ENCODE measurements around the gene HSPH1. TPM values are rescaled to one million over a fixed set of nuclear protein-coding genes. Genes with fewer than 3 reads are reported as not detected.

The HSPH1 gene
- total and polyA plus RNA-seq, 7 donors = 32.6 to 106 (median 72.6) TPM

DNA sequence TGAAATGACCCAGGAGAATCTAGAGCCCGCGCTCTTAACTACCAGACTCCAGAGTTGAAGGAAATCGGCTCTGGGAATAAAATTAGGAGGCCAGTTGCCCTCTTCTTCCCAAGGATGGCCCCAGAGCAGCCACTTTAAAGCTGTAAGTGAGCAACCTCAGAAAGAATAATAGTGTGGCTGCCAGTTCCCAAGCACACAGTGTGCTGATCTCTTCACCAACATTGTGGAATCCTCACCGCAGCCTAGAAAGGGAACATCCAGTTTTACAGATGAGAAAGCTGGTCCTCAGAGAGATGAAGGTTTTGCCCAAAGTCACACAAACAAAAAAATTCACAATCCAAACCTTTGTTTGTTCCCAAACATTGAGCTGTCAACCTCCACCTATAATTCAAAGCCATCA lies 39.6 kb downstream of the HSPH1 start:
- 80 to 93% (median 92%) methylated on average over 4 of the region's 4 CpGs for WGBS, 3 donors
- intact Hi-C loops (cut with DNase I) = no loop called here
- no peaks in the 10 kb centered on the region for H3K9me3 ChIP-seq
- H3K4me1 ChIP-seq = no peaks in the 10 kb centered on the region
- ATAC-seq (no peak), DNase-seq (no peak)
- H3K36me3 ChIP-seq (ENCODE audit: insufficient read depth in 1 of 2, low read depth in 1 of 2) = no peaks in the 10 kb centered on the region
- H3K27me3 ChIP-seq (ENCODE audit: insufficient read depth in 3 of 3, low read length in 2 of 3) = peaks cover 0 to 9% (median 4%) of the 10 kb centered on the region in 3 donors
- H3K27ac ChIP-seq = no peak overlapping the region
- TF ChIP-seq CTCF (IDR thresholded peaks at IDR 0.05) = no peak
- no peak overlapping the region for H3K4me3 ChIP-seq

- Histone ChIP-seq H3K4me3 (no peak overlapping the region), H3K36me3 (ENCODE audit: insufficient read depth in 1 of 2, low read depth in 1 of 2) (no peaks in the 10 kb centered on the region), H3K9me3 (no peaks in the 10 kb centered on the region), H3K27me3 (ENCODE audit: insufficient read depth in 3 of 3, low read length in 2 of 3) (peaks cover 0 to 9% (median 3%) of the 10 kb centered on the region in 3 donors), H3K27ac (no peak overlapping the region), H3K4me1 (no peaks in the 10 kb centered on the region)
- ATAC-seq (no peak), DNase-seq (no peak)
- no peak for TF ChIP-seq CTCF (IDR thresholded peaks at IDR 0.05)
- WGBS, 3 donors = 64 to 77% (median 70%) methylated on average over 7 of the region's 7 CpGs
- intact Hi-C loops (cut with DNase I) = no loop called here
These were observed 40.1 kb downstream of the HSPH1 start for GRCh38 chr13:31121379-31122140.

DNA sequence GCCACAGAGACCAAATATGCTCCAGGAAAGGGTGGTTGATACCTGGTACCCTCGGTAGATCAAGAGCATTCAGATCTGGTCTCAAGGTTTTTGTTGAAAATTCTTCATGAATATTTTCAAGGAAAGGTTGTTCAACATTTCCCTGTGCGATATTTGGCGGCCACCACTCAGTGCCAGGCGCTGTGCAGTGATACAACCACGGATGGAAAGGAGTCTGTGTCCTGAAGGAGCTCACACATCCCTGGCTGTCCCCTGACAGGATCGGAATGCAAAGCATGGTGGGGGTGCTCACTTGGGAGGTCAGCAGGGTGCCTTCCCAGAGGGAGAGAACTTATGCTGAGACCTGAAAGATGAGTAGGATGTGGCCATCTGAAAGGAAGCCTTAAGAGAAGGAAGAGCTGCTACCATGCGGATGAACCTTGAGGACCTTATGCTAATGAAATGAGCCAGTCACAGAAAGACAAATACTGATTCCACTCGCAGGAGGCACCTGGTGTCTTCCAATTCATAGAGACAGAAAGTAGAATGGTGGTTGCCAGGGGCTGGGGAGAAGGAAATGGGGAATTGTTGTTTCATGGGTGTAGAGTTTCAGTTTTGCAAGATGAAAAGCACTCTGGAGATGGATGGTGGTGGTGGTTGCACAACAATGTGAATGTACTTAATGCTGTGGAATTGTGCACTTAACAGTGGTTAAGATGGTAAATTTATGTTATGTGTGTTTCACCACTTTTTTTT lies 41.6 kb downstream of the HSPH1 start:
- DNase-seq (no peak), ATAC-seq (no peak)
- no peaks in the 10 kb centered on the region for H3K36me3 ChIP-seq (ENCODE audit: insufficient read depth in 1 of 2, low read depth in 1 of 2)
- intact Hi-C loops (cut with DNase I) = no loop called here
- H3K4me3 ChIP-seq = no peak overlapping the region
- 73 to 80% (median 78%) methylated on average over 8 of the region's 8 CpGs for WGBS, 3 donors
- no peak for TF ChIP-seq CTCF (IDR thresholded peaks at IDR 0.05)
- no peaks in the 10 kb centered on the region for H3K9me3 ChIP-seq
- no peaks in the 10 kb centered on the region for H3K4me1 ChIP-seq
- peaks cover 0 to 5% (median 0%) of the 10 kb centered on the region in 3 donors for H3K27me3 ChIP-seq (ENCODE audit: insufficient read depth in 3 of 3, low read length in 2 of 3)
- H3K27ac ChIP-seq = no peak overlapping the region

DNA sequence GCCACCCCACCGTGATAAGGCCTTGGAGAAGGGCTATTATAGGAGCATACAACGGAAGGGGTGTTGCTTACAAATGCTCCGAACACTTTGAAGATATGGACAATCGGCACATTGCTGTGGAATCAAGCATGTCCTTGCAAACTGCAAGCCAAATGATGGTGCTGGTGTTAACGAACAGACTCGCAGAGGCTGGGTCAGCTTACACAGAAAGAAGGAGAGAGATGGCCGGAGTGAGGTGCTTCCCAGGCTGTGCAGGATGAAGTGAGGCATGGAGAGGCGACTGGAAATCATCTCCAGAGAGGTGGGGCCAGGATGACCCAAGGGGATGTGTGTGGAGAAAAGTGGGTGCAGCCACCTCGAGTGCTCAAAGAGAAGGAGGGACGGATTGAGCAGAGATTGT lies 42.2 kb downstream of the HSPH1 start:
- H3K4me1 ChIP-seq = no peaks in the 10 kb centered on the region
- intact Hi-C loops (cut with DNase I) = no loop called here
- ATAC-seq = no peak
- TF ChIP-seq CTCF (IDR thresholded peaks at IDR 0.05) = no peak
- no peaks in the 10 kb centered on the region for H3K9me3 ChIP-seq
- 56 to 60% (median 57%) methylated on average over 10 of the region's 10 CpGs for WGBS, 3 donors
- no peak overlapping the region for H3K4me3 ChIP-seq
- no peak for DNase-seq
- H3K27me3 ChIP-seq (ENCODE audit: insufficient read depth in 3 of 3, low read length in 2 of 3) = peaks cover 0 to 5% (median 0%) of the 10 kb centered on the region in 3 donors
- H3K27ac ChIP-seq = no peak overlapping the region
- no peaks in the 10 kb centered on the region for H3K36me3 ChIP-seq (ENCODE audit: insufficient read depth in 1 of 2, low read depth in 1 of 2)
